ENCODE data around the gene MBOAT7. TPM values are rescaled to one million over a fixed set of nuclear protein-coding genes. Genes with fewer than 3 reads are reported as not detected.

MBOAT7 gene
- total and polyA plus RNA-seq, 11 donors, result 9.8 to 37.3 (median 19.6) TPM

GRCh38 chr19:54169149-54169740, 20.1 kb downstream of the MBOAT7 start:
- H3K9me3 ChIP-seq, result no peaks in the 10 kb centered on the region
- ATAC-seq (no peak), DNase-seq (peak in 1 of 5 donors; percentile 32)
- peaks cover 0 to 24% (median 4%) of the 10 kb centered on the region in 12 donors for H3K4me1 ChIP-seq
- TF ChIP-seq CTCF (IDR thresholded peaks at IDR 0.05) (no peak), POLR2A (IDR thresholded peaks at IDR 0.05) (no peak)
- H3K27me3 ChIP-seq, result peaks cover 0 to 19% (median 2%) of the 10 kb centered on the region in 9 donors
- intact Hi-C loops (cut with DNase I), result loop anchor here in 6 of 10 donors (2.0 to 5.0 kb wide), 4 partner anchors 20 to 62 kb away; partner anchors contain the start of genes MBOAT7 (in 1 of the 6) and RPS9 (in 1 of the 6)
- no peak overlapping the region for H3K4me3 ChIP-seq
- 86 to 91% (median 87%) methylated on average over 21 of the region's 21 CpGs for WGBS, 4 donors
- no peak overlapping the region for H3K27ac ChIP-seq
- no peaks in the 10 kb centered on the region for H3K36me3 ChIP-seq

GRCh38 chr19:54168174-54168917, 21.0 kb downstream of the MBOAT7 start:
- DNase-seq (peak; percentile 90 to 97 (median 92)), ATAC-seq (peak; percentile 80 to 91 (median 88))
- Histone ChIP-seq H3K9me3 (no peaks in the 10 kb centered on the region), H3K27ac (no peak overlapping the region), H3K27me3 (peaks cover 0 to 21% (median 4%) of the 10 kb centered on the region in 9 donors), H3K4me1 (peaks cover 0 to 30% (median 4%) of the 10 kb centered on the region in 12 donors), H3K4me3 (no peak overlapping the region), H3K36me3 (no peaks in the 10 kb centered on the region)
- TF ChIP-seq POLR2A (IDR thresholded peaks at IDR 0.05) (no peak), CTCF (IDR thresholded peaks at IDR 0.05) (peak; percentile 79 to 95 (median 88))
- intact Hi-C loops (cut with DNase I), result loop anchor here in 8 of 10 donors (1.0 to 5.0 kb wide), 5 partner anchors 20 to 63 kb away; partner anchors contain the start of genes MBOAT7 (in 1 of the 8) and RPS9 (in 1 of the 8)
- 25 to 28% (median 26%) methylated on average over 25 of the region's 25 CpGs for WGBS, 4 donors

GRCh38 chr19:54165222-54165621, 24.2 kb downstream of the MBOAT7 start:
- DNase-seq (no peak), ATAC-seq (no peak)
- Histone ChIP-seq H3K9me3 (no peaks in the 10 kb centered on the region), H3K4me1 (peaks cover 0 to 50% (median 24%) of the 10 kb centered on the region in 12 donors), H3K4me3 (no peak overlapping the region), H3K27me3 (peaks cover 0 to 16% (median 2%) of the 10 kb centered on the region in 9 donors), H3K27ac (no peak overlapping the region), H3K36me3 (no peaks in the 10 kb centered on the region)
- intact Hi-C loops (cut with DNase I), result loop anchor here in 1 of 10 donors (5.0 kb wide), 1 partner anchor 37 kb away; the partner anchor contains the start of gene RPS9
- TF ChIP-seq CTCF (IDR thresholded peaks at IDR 0.05) (no peak), POLR2A (IDR thresholded peaks at IDR 0.05) (no peak)
- WGBS, 4 donors, result 89 to 92% (median 91%) methylated on average over 25 of the region's 25 CpGs
